Measurements from ENCODE around the gene LRRC75A.

Gene LRRC75A

DNA sequence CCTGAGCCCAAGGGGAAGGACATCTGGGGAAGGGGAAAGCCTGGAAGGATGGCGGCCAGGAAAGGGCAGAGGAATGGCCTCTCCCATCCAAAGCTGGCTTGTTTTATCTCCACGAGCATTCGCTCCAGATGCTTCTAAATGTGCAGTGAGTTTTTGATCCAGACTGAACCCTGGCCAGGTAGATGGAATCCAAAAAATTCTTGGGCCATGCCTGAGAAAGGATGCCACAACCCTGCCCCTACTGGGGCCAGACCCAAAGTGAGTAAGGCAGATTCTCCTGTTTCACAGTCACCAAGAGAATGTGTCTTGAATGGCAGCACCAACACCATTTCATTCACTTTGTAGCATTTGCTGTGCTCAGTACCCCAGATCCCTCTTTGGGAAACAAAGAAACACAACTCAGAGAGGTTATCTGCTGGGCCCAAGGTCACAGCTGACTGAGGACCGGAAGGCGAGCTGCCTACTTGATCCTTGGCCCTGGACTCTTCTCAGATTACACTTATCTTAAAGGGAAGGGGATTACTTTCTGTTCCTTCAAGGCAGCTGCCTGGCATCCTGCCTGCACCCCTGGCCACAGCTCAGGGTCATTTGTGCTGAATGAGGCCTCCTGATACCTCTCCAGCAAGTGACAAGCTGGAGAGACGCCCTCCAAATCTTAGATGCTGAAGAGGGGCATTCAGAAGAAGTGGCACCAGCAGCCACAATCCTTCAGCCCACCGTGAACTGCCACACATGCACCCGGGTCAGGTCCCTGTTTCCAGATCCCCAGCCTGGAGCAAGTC lies 3.6 kb downstream of the LRRC75A start:
- Histone ChIP-seq H3K4me1 (peaks cover 27% of the 10 kb centered on the region), H3K9me3 (ENCODE audit: control insufficient read depth, low read length) (no peaks in the 10 kb centered on the region), H2AFZ (no peak overlapping the region), H3K27me3 (ENCODE audit: control insufficient read depth, insufficient read depth, low read length) (no peaks in the 10 kb centered on the region), H3K4me2 (ENCODE audit: low read length) (no peak overlapping the region), H3K4me3 (ENCODE audit: low read depth, low read length) (no peak overlapping the region), H3K79me2 (peaks cover 3% of the 10 kb centered on the region), H3K9ac (no peak overlapping the region), H3K36me3 (ENCODE audit: control insufficient read depth, insufficient read depth, low read length) (no peaks in the 10 kb centered on the region), H3K27ac (no peak overlapping the region)
- TF ChIP-seq, protein P1, sequence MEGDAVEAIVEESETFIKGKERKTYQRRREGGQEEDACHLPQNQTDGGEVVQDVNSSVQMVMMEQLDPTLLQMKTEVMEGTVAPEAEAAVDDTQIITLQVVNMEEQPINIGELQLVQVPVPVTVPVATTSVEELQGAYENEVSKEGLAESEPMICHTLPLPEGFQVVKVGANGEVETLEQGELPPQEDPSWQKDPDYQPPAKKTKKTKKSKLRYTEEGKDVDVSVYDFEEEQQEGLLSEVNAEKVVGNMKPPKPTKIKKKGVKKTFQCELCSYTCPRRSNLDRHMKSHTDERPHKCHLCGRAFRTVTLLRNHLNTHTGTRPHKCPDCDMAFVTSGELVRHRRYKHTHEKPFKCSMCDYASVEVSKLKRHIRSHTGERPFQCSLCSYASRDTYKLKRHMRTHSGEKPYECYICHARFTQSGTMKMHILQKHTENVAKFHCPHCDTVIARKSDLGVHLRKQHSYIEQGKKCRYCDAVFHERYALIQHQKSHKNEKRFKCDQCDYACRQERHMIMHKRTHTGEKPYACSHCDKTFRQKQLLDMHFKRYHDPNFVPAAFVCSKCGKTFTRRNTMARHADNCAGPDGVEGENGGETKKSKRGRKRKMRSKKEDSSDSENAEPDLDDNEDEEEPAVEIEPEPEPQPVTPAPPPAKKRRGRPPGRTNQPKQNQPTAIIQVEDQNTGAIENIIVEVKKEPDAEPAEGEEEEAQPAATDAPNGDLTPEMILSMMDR (IDR thresholded peaks at IDR 0.05) = no peak

- TF ChIP-seq, protein P1 (IDR thresholded peaks at IDR 0.05) = no peak
- peaks cover 27% of the 10 kb centered on the region for H3K4me1 ChIP-seq
- H3K27me3 ChIP-seq (ENCODE audit: control insufficient read depth, insufficient read depth, low read length) = no peaks in the 10 kb centered on the region
- peak overlapping the region; percentile 36 for H3K27ac ChIP-seq
- H3K9me3 ChIP-seq (ENCODE audit: control insufficient read depth, low read length) = no peaks in the 10 kb centered on the region
- peak overlapping the region; percentile 44 for H3K4me2 ChIP-seq (ENCODE audit: low read length)
- H2AFZ ChIP-seq = peak overlapping the region; percentile 63
- H3K9ac ChIP-seq = no peak overlapping the region
- H3K36me3 ChIP-seq (ENCODE audit: control insufficient read depth, insufficient read depth, low read length) = no peaks in the 10 kb centered on the region
- H3K79me2 ChIP-seq = peaks cover 3% of the 10 kb centered on the region
- peak overlapping the region; percentile 10 for H3K4me3 ChIP-seq (ENCODE audit: low read depth, low read length)
Observed at GRCh38 chr17:16486373-16487250, 5.4 kb downstream of the LRRC75A start.

- Histone ChIP-seq H2AFZ (no peak overlapping the region), H3K4me3 (ENCODE audit: low read depth, low read length) (no peak overlapping the region), H3K9me3 (ENCODE audit: control insufficient read depth, low read length) (no peaks in the 10 kb centered on the region), H3K27me3 (ENCODE audit: control insufficient read depth, insufficient read depth, low read length) (no peaks in the 10 kb centered on the region), H3K4me1 (peaks cover 20% of the 10 kb centered on the region), H3K9ac (no peak overlapping the region), H3K79me2 (peaks cover 3% of the 10 kb centered on the region), H3K4me2 (ENCODE audit: low read length) (no peak overlapping the region), H3K36me3 (ENCODE audit: control insufficient read depth, insufficient read depth, low read length) (no peaks in the 10 kb centered on the region), H3K27ac (no peak overlapping the region)
- TF ChIP-seq, protein P1 (IDR thresholded peaks at IDR 0.05) = no peak
Observed at GRCh38 chr17:16484445-16485175, 7.4 kb downstream of the LRRC75A start.

DNA sequence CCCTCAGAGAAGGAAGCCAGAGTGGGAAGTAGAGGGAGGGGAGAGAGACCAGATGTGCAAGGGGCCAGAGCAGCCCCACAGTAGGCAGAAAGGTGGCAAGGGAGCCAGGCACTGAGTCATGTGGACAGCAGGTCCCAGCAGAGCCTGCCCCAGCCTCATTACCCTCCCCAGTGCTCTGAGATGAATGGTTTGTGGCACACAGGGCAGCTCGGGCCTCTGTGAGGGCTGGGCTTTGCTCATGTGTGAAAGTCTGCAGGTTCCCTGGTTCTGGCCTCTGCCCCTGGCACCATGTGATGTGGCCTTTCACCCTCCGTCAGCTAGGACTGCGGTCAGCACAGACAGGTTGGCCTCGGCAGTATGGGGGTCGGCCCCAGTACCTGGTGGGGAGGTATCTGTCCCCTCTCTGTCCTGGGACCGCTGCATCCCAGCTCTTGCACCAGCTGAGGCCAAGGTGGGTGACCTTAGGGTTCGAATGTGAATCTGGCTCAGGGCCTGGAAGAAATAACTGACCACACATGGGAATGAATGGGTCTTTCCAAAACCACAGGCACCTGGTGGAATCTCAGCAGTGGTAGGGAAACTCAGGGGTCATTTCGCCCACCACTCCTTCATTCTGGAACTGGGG lies 8.9 kb downstream of the LRRC75A start:
- no peak overlapping the region for H3K27ac ChIP-seq
- peaks cover 3% of the 10 kb centered on the region for H3K79me2 ChIP-seq
- TF ChIP-seq, protein P1 (IDR thresholded peaks at IDR 0.05) = no peak
- peaks cover 13% of the 10 kb centered on the region for H3K4me1 ChIP-seq
- no peak overlapping the region for H2AFZ ChIP-seq
- H3K4me2 ChIP-seq (ENCODE audit: low read length) = no peak overlapping the region
- no peak overlapping the region for H3K9ac ChIP-seq
- no peaks in the 10 kb centered on the region for H3K9me3 ChIP-seq (ENCODE audit: control insufficient read depth, low read length)
- no peak overlapping the region for H3K4me3 ChIP-seq (ENCODE audit: low read depth, low read length)
- no peaks in the 10 kb centered on the region for H3K36me3 ChIP-seq (ENCODE audit: control insufficient read depth, insufficient read depth, low read length)
- no peaks in the 10 kb centered on the region for H3K27me3 ChIP-seq (ENCODE audit: control insufficient read depth, insufficient read depth, low read length)
